K562 (cell line): ENCODE results near the gene RPL3. TPM values are rescaled to one million over a fixed set of nuclear protein-coding genes. Genes with fewer than 3 reads are reported as not detected.

Experiments used
- ATAC-seq: fragments of 200-7000 bp; cut with Tn5 transposase; 3 replicates; pipeline ENCODE4 v1.9.1; 2020; ENCODE audit warnings: moderate library complexity
- BruUV-seq: library from RNA; stranded (reverse); fragments of 400-500 nt; replicated peaks from 2 replicates; lab custom pipeline; 2021; lab: Mats Ljungman, UMichigan
- CTCF ChIA-PET: fragments of 300-600 bp; formaldehyde crosslinking; extraction: SDS; loops from one replicate; lab custom pipeline; 2021; ENCODE audit warnings: low intra/inter-chr PET ratio; lab: Yijun Ruan, JAX
- POLR2A ChIA-PET: fragments of 300-600, 350-650 bp; sonication (Branson Sonifier 250); formaldehyde crosslinking; extraction: SDS; loops from one replicate; lab custom pipeline; 2021; ENCODE audit warnings: antibody characterized with exemption, inconsistent platforms; lab: Yijun Ruan, JAX
- DNase-seq, 4 experiments: peaks; one replicate each; pipeline versions ENCODE4 v3.0.0 to v3.0.0-alpha.2; 2011 to 2018; ENCODE audit warnings: low spot score in 3 of 4, mixed read lengths in 3 of 4; ENCODE audit errors: extremely low read depth in 1 of 4
- FAIRE-seq: peaks from 2 replicates; lab custom pipeline; 2011; peaks lifted over from hg19 to GRCh38; lab: Jason Lieb, UNC
- H2AFZ ChIP-seq: 2 replicates; pipeline ENCODE4 v1.6.0; 2011; ENCODE audit warnings: low read depth, low read length, control low read depth, inconsistent platforms
- H3K27ac ChIP-seq: fragments of 200-600 bp; 3 replicates; pipeline ENCODE4 v1.8.0; 2011; ENCODE audit warnings: low read depth, mild to moderate bottlenecking, control low read depth, inconsistent platforms, low read length, moderate library complexity, mixed read lengths; ENCODE audit errors: extremely low read depth
- H3K27me3 ChIP-seq, 2 experiments: fragments of 300-600 bp in 1 of 2; 2 replicates in 1 of 2; 3 replicates in 1 of 2; pipeline versions ENCODE4 v1.6.0 to v1.8.0; 2011; ENCODE audit warnings: inconsistent platforms in 2 of 2, low read length in 2 of 2, mild to moderate bottlenecking in 1 of 2, mixed read lengths in 1 of 2, moderate library complexity in 1 of 2; ENCODE audit not compliant: control insufficient read depth in 2 of 2, insufficient read depth in 2 of 2
- H3K36me3 ChIP-seq: fragments of 300-600 bp; 3 replicates; pipeline ENCODE4 v1.8.0; 2011; ENCODE audit warnings: mild to moderate bottlenecking, low read length, inconsistent platforms; ENCODE audit not compliant: control insufficient read depth, insufficient read depth
- H3K4me1 ChIP-seq, 2 experiments: fragments of 200-600 bp in 1 of 2; replicated peaks in 1 of 2; 2 replicates in 1 of 2; 3 replicates in 1 of 2; pipeline versions ENCODE4 v1.5.1 to v1.8.0; 2011; ENCODE audit warnings: inconsistent platforms in 2 of 2, low read length in 2 of 2, mild to moderate bottlenecking in 1 of 2, mixed read lengths in 1 of 2, moderate library complexity in 1 of 2; ENCODE audit not compliant: control insufficient read depth in 2 of 2, insufficient read depth in 2 of 2
- H3K4me2 ChIP-seq: 2 replicates; pipeline ENCODE4 v1.6.1; 2011; ENCODE audit warnings: low read length, control low read depth, inconsistent platforms, mixed read lengths; ENCODE audit not compliant: insufficient read depth
- H3K4me3 ChIP-seq: fragments of 200-600 bp; sonication (generic), shearing (Covaris generic); 2 replicates; pipeline ENCODE4 v1.5.1; 2016; ENCODE audit warnings: control low read depth, inconsistent platforms
- H3K79me2 ChIP-seq: fragments of 200-600 bp; 3 replicates; pipeline ENCODE4 v1.8.0; 2011; ENCODE audit warnings: low read length, inconsistent platforms; ENCODE audit not compliant: control insufficient read depth, insufficient read depth
- H3K9ac ChIP-seq, 2 experiments: 2 replicates each; pipeline versions ENCODE4 v1.6.0 to v1.6.1; 2011; ENCODE audit warnings: low read depth in 2 of 2, low read length in 2 of 2, control low read depth in 1 of 2, inconsistent platforms in 1 of 2, mild to moderate bottlenecking in 1 of 2, mixed read lengths in 1 of 2; ENCODE audit not compliant: insufficient read depth in 1 of 2
- H3K9me1 ChIP-seq: one replicate; pipeline ENCODE4 v1.6.0; 2011; ENCODE audit warnings: inconsistent platforms, mild to moderate bottlenecking, low read length, moderate library complexity; ENCODE audit not compliant: control insufficient read depth, insufficient read depth
- H3K9me3 ChIP-seq: replicated peaks from 2 replicates; pipeline ENCODE4 v1.5.1; 2011; ENCODE audit warnings: low read depth, low read length, inconsistent platforms; ENCODE audit not compliant: control insufficient read depth, insufficient read depth
- H4K20me1 ChIP-seq: replicated peaks from 2 replicates; pipeline ENCODE4 v1.6.1; 2011; ENCODE audit warnings: low read length, inconsistent platforms, mixed read lengths; ENCODE audit not compliant: control insufficient read depth, insufficient read depth
- BCOR ChIP-seq: fragments of 450-650 bp; IDR thresholded peaks from 2 replicates; pipeline ENCODE4 v1.6.1; 2016
- CBX1 ChIP-seq: sonication (generic); IDR thresholded peaks from 2 replicates; pipeline ENCODE4 v1.6.1; 2016; ENCODE audit warnings: antibody characterized with exemption, low read depth, mild to moderate bottlenecking
- KLF10 ChIP-seq: fragments of 250-450 bp; sonication (Bioruptor Pico); IDR thresholded peaks from 2 replicates; pipeline ENCODE4 v1.6.1; 2021; ENCODE audit warnings: matching md5 sums
- NFE2 ChIP-seq: IDR thresholded peaks from 2 replicates; pipeline ENCODE4 v1.6.1; 2014; ENCODE audit warnings: antibody characterized with exemption, low read depth
- RFX7 ChIP-seq: fragments of 250-450 bp; sonication (Bioruptor Pico); IDR thresholded peaks from 2 replicates; pipeline ENCODE4 v1.5.1; 2021; ENCODE audit warnings: mild to moderate bottlenecking
- RHOXF2B ChIP-seq: fragments of 250-450 bp; sonication (Bioruptor Pico); conservative IDR thresholded peaks from 2 replicates; pipeline ENCODE4 v1.5.1; 2021
- ZBTB33 ChIP-seq: sonication (generic); formaldehyde crosslinking; IDR thresholded peaks from 2 replicates; pipeline ENCODE4 v1.8.1; 2023; ENCODE audit warnings: mild to moderate bottlenecking, missing genetic modification reagents
- ZNF395 ChIP-seq: fragments of 200-800 bp; sonication (Bioruptor generic); IDR thresholded peaks from 2 replicates; pipeline ENCODE4 v1.6.1; 2017; ENCODE audit warnings: missing genetic modification characterization, missing compliant biosample characterization
- WGBS: fragments of 100-300 bp; shearing (Covaris generic); methylation state at CpG from one replicate; pipeline ENCODE4 v1.1.6; 2016; ENCODE audit warnings: low coverage, mixed read lengths; ENCODE audit not compliant: insufficient coverage; ENCODE audit errors: missing lambda C conversion rate; 5-methylcytosine and 5-hydroxymethylcytosine counted together
- in situ Hi-C: fragments of 300-500 bp; cut with MboI; formaldehyde crosslinking; loops from 4 replicates; pipeline ENCODE4 v1.15.0; 2018; ENCODE audit warnings: inconsistent platforms, mixed read lengths
- intact Hi-C: fragments of 100-400 bp; cut with micrococcal nuclease; formaldehyde crosslinking; loops from 2 replicates; pipeline ENCODE4 v1.14.2; 2022
- polyA plus RNA-seq, 8 experiments: library from polyadenylated mRNA; depleted of rRNA in 4 of 8; stranded (reverse) in 5 of 8; unstranded in 3 of 8; fragments of >200 nt; fragmentation: Nextera tagmentation in 2 of 8; fragmentation: Illumina TruSeq in 1 of 8; extraction: Ambion mirVana in 2 of 8; extraction: Trizol in 1 of 8; gene quantifications; 2 replicates each; pipeline versions ENCODE4 v1.2.1 to v1.2.3, GENCODE V29; 2011 to 2014; ENCODE audit warnings: inconsistent platforms in 1 of 8, missing spikeins in 1 of 8
- total RNA-seq, 7 experiments: library from RNA; depleted of rRNA in 6 of 7; stranded (reverse); fragments of >200 nt in 6 of 7; fragmentation: Illumina TruSeq in 2 of 7; extraction: Trizol in 2 of 7; gene quantifications; 2 replicates each; pipeline versions ENCODE4 v1.2.1 to v1.2.3, GENCODE V29; 2011 to 2021; ENCODE audit warnings: low replicate concordance in 1 of 7

Gene RPL3
- total and polyA plus RNA-seq, 9 of the 15 experiments (the other 6 are each of a cell fraction or from before 2014, with no cell fraction given), result 1,624 to 4,066 (median 2,565) TPM

- no peak for TF ChIP-seq ZNF395 (CRISPR knock-in tag)
- TF ChIP-seq KLF10 (CRISPR knock-in tag), result no peak
- TF ChIP-seq CBX1, result peak; percentile 58; the same call in 1 of the 2 replicates
- TF ChIP-seq NFE2, result no peak
These were observed 19.6 kb downstream of the RPL3 start (continued) for GRCh38 chr22:39299829-39300178.

- in situ Hi-C loops, result no loop called here
- TF ChIP-seq RFX7 (CRISPR knock-in tag), result no peak
- TF ChIP-seq RHOXF2B, result no peak
- TF ChIP-seq ZBTB33, result peak; percentile 67
- TF ChIP-seq BCOR, result peak; percentile 32; the same call in 1 of the 2 replicates
- TF ChIP-seq, all 486 proteins: peak for 2
- ChIA-PET CTCF (no interaction called here), POLR2A (interaction anchor here (2.5 kb wide), 1 partner anchor 12 kb away, joined by 14 read pairs; no protein-coding TSS in a partner anchor)
- FAIRE-seq (no peak), DNase-seq (no peak), ATAC-seq (0 out of 3 replicates have a peak, but pooled peaks have one; percentile 14)
- peaks cover 14 to 51% of the 10 kb centered on the region in 2 experiments; a peak in 4 of 5 replicates for H3K4me1 ChIP-seq
- no peak overlapping the region for H3K4me2 ChIP-seq
- intact Hi-C loops, result no loop called here
- H3K9ac ChIP-seq, result no peak overlapping the region; a peak in 1 of 4 replicates
- no peak overlapping the region for H3K4me3 ChIP-seq
- no peaks in the 10 kb centered on the region for H3K79me2 ChIP-seq
- H3K27me3 ChIP-seq, result no peaks in the 10 kb centered on the region
- H4K20me1 ChIP-seq, result no peaks in the 10 kb centered on the region
- no peaks in the 10 kb centered on the region for H3K9me1 ChIP-seq
- no peak overlapping the region for H3K27ac ChIP-seq
- BruUV-seq, result no TSS peak
- no peaks in the 10 kb centered on the region for H3K36me3 ChIP-seq
- H2AFZ ChIP-seq, result no peak overlapping the region
- no peaks in the 10 kb centered on the region for H3K9me3 ChIP-seq
- WGBS, result 77% methylated on average over 9 of the region's 18 CpGs
These were observed 21.0 kb downstream of the RPL3 start for GRCh38 chr22:39298241-39298987.
